Nephron progenitor cell (in vitro differentiated cells): ENCODE measurements around the gene B3GAT1.

Experiments used
- DNase-seq: peaks from one replicate; pipeline ENCODE4 v3.0.0; 2021
- H3K27ac Mint-ChIP-seq: 2 replicates; pipeline ENCODE4 v1.8.0; 2021; ENCODE audit warnings: mild to moderate bottlenecking, moderate library complexity, mixed read lengths
- H3K27me3 Mint-ChIP-seq: 2 replicates; pipeline ENCODE4 v1.8.0; 2021; ENCODE audit warnings: mild to moderate bottlenecking, low read depth, mixed read lengths; ENCODE audit not compliant: poor library complexity
- H3K36me3 Mint-ChIP-seq: 2 replicates; pipeline ENCODE4 v1.8.0; 2021; ENCODE audit warnings: low read depth, mixed read lengths
- H3K4me1 Mint-ChIP-seq: 2 replicates; pipeline ENCODE4 v1.8.0; 2021; ENCODE audit warnings: mixed read lengths
- H3K4me3 Mint-ChIP-seq: 2 replicates; pipeline ENCODE4 v1.8.0; 2021; ENCODE audit warnings: mild to moderate bottlenecking, moderate library complexity, mixed read lengths
- H3K9me3 Mint-ChIP-seq: 2 replicates; pipeline ENCODE4 v1.8.0; 2021; ENCODE audit warnings: mild to moderate bottlenecking, moderate library complexity, mixed read lengths
- CTCF ChIP-seq: fragments of 200-600 bp; sonication (generic); IDR thresholded peaks from 2 replicates; pipeline ENCODE4 v1.5.0; 2021; ENCODE audit warnings: antibody characterized with exemption

The B3GAT1 gene

GRCh38 chr11:134407321-134407828, 4.7 kb downstream of the B3GAT1 start:
- peaks cover 14% of the 10 kb centered on the region for H3K4me1 Mint-ChIP-seq
- H3K4me3 Mint-ChIP-seq, result no peak overlapping the region
- no peak for DNase-seq
- no peak overlapping the region for H3K27ac Mint-ChIP-seq
- H3K27me3 Mint-ChIP-seq, result peaks cover 40% of the 10 kb centered on the region
- no peak for TF ChIP-seq CTCF
- H3K36me3 Mint-ChIP-seq, result no peaks in the 10 kb centered on the region
- no peaks in the 10 kb centered on the region for H3K9me3 Mint-ChIP-seq

GRCh38 chr11:134406264-134407185, 5.5 kb downstream of the B3GAT1 start:
- Mint-ChIP-seq H3K4me3 (no peak overlapping the region), H3K4me1 (peaks cover 14% of the 10 kb centered on the region), H3K36me3 (no peaks in the 10 kb centered on the region), H3K27ac (no peak overlapping the region), H3K9me3 (no peaks in the 10 kb centered on the region), H3K27me3 (peaks cover 41% of the 10 kb centered on the region)
- TF ChIP-seq CTCF, result no peak
- DNase-seq, result no peak

- no peak for TF ChIP-seq CTCF
- DNase-seq, result no peak
- Mint-ChIP-seq H3K4me1 (peaks cover 10% of the 10 kb centered on the region), H3K27me3 (peaks cover 41% of the 10 kb centered on the region), H3K36me3 (no peaks in the 10 kb centered on the region), H3K4me3 (no peak overlapping the region), H3K27ac (no peak overlapping the region), H3K9me3 (peaks cover 5% of the 10 kb centered on the region)
These were observed 6.2 kb downstream of the B3GAT1 start for GRCh38 chr11:134405841-134406240.

GRCh38 chr11:134405436-134405835, 6.6 kb downstream of the B3GAT1 start:
- Mint-ChIP-seq H3K9me3 (peaks cover 8% of the 10 kb centered on the region), H3K4me1 (peaks cover 10% of the 10 kb centered on the region), H3K27ac (no peak overlapping the region), H3K4me3 (no peak overlapping the region), H3K27me3 (peaks cover 41% of the 10 kb centered on the region), H3K36me3 (no peaks in the 10 kb centered on the region)
- DNase-seq, result no peak
- no peak for TF ChIP-seq CTCF

- peaks cover 36% of the 10 kb centered on the region for H3K27me3 Mint-ChIP-seq
These were observed 7.3 kb downstream of the B3GAT1 start for GRCh38 chr11:134404575-134405341.

More at GRCh38 chr11:134404575-134405341, 7.3 kb downstream of the B3GAT1 start:
- Mint-ChIP-seq H3K4me1 (peaks cover 5% of the 10 kb centered on the region), H3K36me3 (no peaks in the 10 kb centered on the region), H3K9me3 (peaks cover 8% of the 10 kb centered on the region), H3K4me3 (no peak overlapping the region), H3K27ac (no peak overlapping the region)
- DNase-seq, result no peak
- no peak for TF ChIP-seq CTCF
